SIG-M5 treated with dmso at 0.1 percent for 504 hours (cell line): ENCODE measurements around the gene PDZD2.
A peak's percentile ranks its signal among the peaks of the same experiment; 100 is the strongest.

Experiments
- DNase-seq: peaks from one replicate; lab custom pipeline; 2025; ENCODE audit not compliant: unreplicated experiment; lab: John Stamatoyannopoulos, UW

Gene PDZD2

GRCh38 chr5:32123058-32123805 lies 484.3 kb downstream of the PDZD2 start:
- DNase-seq, result no peak

- no peak for DNase-seq
These were observed 485.2 kb downstream of the PDZD2 start for GRCh38 chr5:32123889-32124676.

- no peak for DNase-seq
These were observed 487.8 kb downstream of the PDZD2 start for GRCh38 chr5:32126691-32127090.

GRCh38 chr5:32127711-32128110 lies 488.8 kb downstream of the PDZD2 start:
- no peak for DNase-seq

GRCh38 chr5:32129074-32129598 lies 490.2 kb downstream of the PDZD2 start:
- no peak for DNase-seq

GRCh38 chr5:32130865-32131264 lies 491.9 kb downstream of the PDZD2 start:
- no peak for DNase-seq

- no peak for DNase-seq
These were observed 492.7 kb downstream of the PDZD2 start for GRCh38 chr5:32131604-32132003.

GRCh38 chr5:32132757-32133156 lies 493.8 kb downstream of the PDZD2 start:
- DNase-seq, result no peak

GRCh38 chr5:32135086-32135485 lies 496.2 kb downstream of the PDZD2 start:
- no peak for DNase-seq

- DNase-seq, result no peak
These were observed 497.4 kb downstream of the PDZD2 start for GRCh38 chr5:32136342-32136741.

- DNase-seq, result no peak
These were observed 500.0 kb downstream of the PDZD2 start for GRCh38 chr5:32138839-32139493.

- DNase-seq, result no peak
These were observed 504.9 kb downstream of the PDZD2 start for GRCh38 chr5:32143617-32144377.

GRCh38 chr5:32144378-32145207 lies 505.7 kb downstream of the PDZD2 start:
- no peak for DNase-seq

GRCh38 chr5:32145378-32145777 lies 506.4 kb downstream of the PDZD2 start:
- no peak for DNase-seq

- DNase-seq, result peak; percentile 69
These were observed 508.3 kb downstream of the PDZD2 start for GRCh38 chr5:32147236-32147635.

GRCh38 chr5:32147959-32148358 lies 509.0 kb downstream of the PDZD2 start:
- DNase-seq, result peak; percentile 43

GRCh38 chr5:32150366-32150765 lies 511.4 kb downstream of the PDZD2 start:
- no peak for DNase-seq

- DNase-seq, result no peak
These were observed 512.3 kb downstream of the PDZD2 start for GRCh38 chr5:32151198-32151597.

- DNase-seq, result no peak
These were observed 514.8 kb downstream of the PDZD2 start for GRCh38 chr5:32153723-32154122.

GRCh38 chr5:32155211-32155610 lies 516.3 kb downstream of the PDZD2 start:
- no peak for DNase-seq
